GM12878 (cell line): ENCODE measurements around the gene JAKMIP1. TPM values are rescaled to one million over a fixed set of nuclear protein-coding genes. Genes with fewer than 3 reads are reported as not detected.

Source experiments
- ATAC-seq: fragments of 200-7000 bp; cut with Tn5 transposase; 3 replicates; pipeline ENCODE4 v1.9.1; 2020; ENCODE audit warnings: mild to moderate bottlenecking, moderate library complexity
- BruUV-seq: library from RNA; stranded (reverse); fragments of 400-500 nt; replicated peaks from 2 replicates; lab custom pipeline; 2021; lab: Mats Ljungman, UMichigan
- CTCF ChIA-PET: fragments of 300-600 bp; sonication (Branson Sonifier 250); formaldehyde crosslinking; extraction: SDS; loops from one replicate; lab custom pipeline; 2021; ENCODE audit warnings: inconsistent platforms; lab: Yijun Ruan, JAX
- POLR2A ChIA-PET: fragments of 350-600 bp; formaldehyde crosslinking; extraction: SDS; loops from one replicate; lab custom pipeline; 2021; ENCODE audit warnings: inconsistent platforms; lab: Charles Lee
- RAD21 ChIA-PET: fragments of 300-600 bp; sonication (Branson Sonifier 250); formaldehyde crosslinking; loops from one replicate; lab custom pipeline; 2023; ENCODE audit warnings: antibody characterized with exemption; ENCODE audit not compliant: unreplicated experiment; lab: Charles Lee
- SMC1A ChIA-PET: fragments of 300-600 bp; sonication (Branson Sonifier 250); formaldehyde crosslinking; loops from one replicate; lab custom pipeline; 2023; ENCODE audit not compliant: unreplicated experiment, uncharacterized antibody; lab: Charles Lee
- DNase-seq: peaks from one replicate; pipeline ENCODE4 v3.0.0-alpha.2; 2011; ENCODE audit warnings: low read depth, low spot score
- FAIRE-seq: peaks from 3 replicates; lab custom pipeline; 2011; peaks lifted over from hg19 to GRCh38; lab: Jason Lieb, UNC
- H2AFZ ChIP-seq: 2 replicates; pipeline ENCODE4 v1.6.0; 2011; ENCODE audit warnings: low read depth, low read length, control low read depth; ENCODE audit not compliant: control insufficient read depth
- H3K27ac ChIP-seq: 2 replicates; pipeline ENCODE4 v1.5.1; 2011; ENCODE audit warnings: control low read depth; ENCODE audit not compliant: control insufficient read depth, insufficient read depth
- H3K27me3 ChIP-seq, 2 experiments: replicated peaks in 1 of 2; 2 replicates each; pipeline versions ENCODE4 v1.6.0 to v1.6.1; 2011; ENCODE audit warnings: low read length in 1 of 2; ENCODE audit not compliant: control insufficient read depth in 2 of 2, insufficient read depth in 2 of 2
- H3K36me3 ChIP-seq, 2 experiments: 2 replicates each; pipeline ENCODE4 v1.5.1; 2011; ENCODE audit warnings: low read length in 1 of 2; ENCODE audit not compliant: control insufficient read depth in 2 of 2, insufficient read depth in 2 of 2
- H3K4me1 ChIP-seq: 2 replicates; pipeline ENCODE4 v1.6.1; 2011; ENCODE audit warnings: mild to moderate bottlenecking, low read length, moderate library complexity, mixed read lengths; ENCODE audit not compliant: control insufficient read depth, insufficient read depth
- H3K4me2 ChIP-seq: 2 replicates; pipeline ENCODE4 v1.6.0; 2011; ENCODE audit warnings: control low read depth; ENCODE audit not compliant: control insufficient read depth, insufficient read depth
- H3K4me3 ChIP-seq: fragments of 200-600 bp; sonication (generic); 2 replicates; pipeline ENCODE4 v1.5.1; 2016
- H3K79me2 ChIP-seq: 2 replicates; pipeline ENCODE4 v1.6.0; 2011; ENCODE audit warnings: low read length; ENCODE audit not compliant: control insufficient read depth, insufficient read depth
- H3K9ac ChIP-seq: 2 replicates; pipeline ENCODE4 v1.8.0; 2011; ENCODE audit warnings: low read length, control low read depth, mixed read lengths; ENCODE audit not compliant: control insufficient read depth, insufficient read depth
- H3K9me3 ChIP-seq: replicated peaks from 3 replicates; pipeline ENCODE4 v1.5.1; 2011; ENCODE audit warnings: mild to moderate bottlenecking, low read length; ENCODE audit not compliant: control insufficient read depth, insufficient read depth
- H4K20me1 ChIP-seq: 2 replicates; pipeline ENCODE4 v1.6.0; 2011; ENCODE audit not compliant: control insufficient read depth, insufficient read depth
- ATF7 ChIP-seq: fragments of 450-650 bp; IDR thresholded peaks from 2 replicates; pipeline ENCODE4 v1.6.1; 2016; ENCODE audit warnings: low read depth, mild to moderate bottlenecking
- DPF2 ChIP-seq: fragments of 450-650 bp; IDR thresholded peaks from 2 replicates; pipeline ENCODE4 v1.6.1; 2017; ENCODE audit warnings: mild to moderate bottlenecking
- ETV6 ChIP-seq, 2 experiments: fragments of 450-650 bp in 1 of 2; IDR thresholded peaks in 1 of 2; conservative IDR thresholded peaks in 1 of 2; 2 replicates each; pipeline ENCODE4 v1.6.1; 2014; ENCODE audit warnings: antibody characterized with exemption in 1 of 2, borderline replicate concordance in 1 of 2, low read depth in 1 of 2, mild to moderate bottlenecking in 1 of 2, moderate library complexity in 1 of 2
- EZH2 ChIP-seq: IDR thresholded peaks from 2 replicates; pipeline ENCODE4 v1.6.1; 2012; ENCODE audit warnings: low read depth, mild to moderate bottlenecking, control low read depth, inconsistent platforms, low read length, borderline replicate concordance; ENCODE audit not compliant: control insufficient read depth
- HSF1 ChIP-seq: fragments of 150-350 bp; IDR thresholded peaks from 2 replicates; pipeline ENCODE4 v1.6.1; 2014; ENCODE audit warnings: mild to moderate bottlenecking, low read depth, low read length
- JUNB ChIP-seq: IDR thresholded peaks from 2 replicates; pipeline ENCODE4 v1.6.1; 2016; ENCODE audit warnings: antibody characterized with exemption, mild to moderate bottlenecking
- PAX8 ChIP-seq: fragments of 450-650 bp; IDR thresholded peaks from 2 replicates; pipeline ENCODE4 v1.6.1; 2017; ENCODE audit warnings: mild to moderate bottlenecking, moderate library complexity
- PKNOX1 ChIP-seq: fragments of 450-650 bp; IDR thresholded peaks from 2 replicates; pipeline ENCODE4 v1.6.1; 2016; ENCODE audit warnings: mild to moderate bottlenecking
- POLR2AphosphoS5 ChIP-seq: IDR thresholded peaks from 2 replicates; pipeline ENCODE4 v1.6.1; 2011; ENCODE audit warnings: mild to moderate bottlenecking, low read length, inconsistent platforms
- SP1 ChIP-seq: IDR thresholded peaks from one replicate; pipeline ENCODE4 v1.6.1; 2011; ENCODE audit warnings: low read depth, low read length
- SRF ChIP-seq, 2 experiments: IDR thresholded peaks; 2 replicates each; pipeline ENCODE4 v1.6.1; 2011; ENCODE audit warnings: low read depth in 2 of 2, low read length in 2 of 2, mild to moderate bottlenecking in 1 of 2, moderate library complexity in 1 of 2
- WGBS: methylation state at CpG from one replicate; pipeline ENCODE4 v1.1.6; 2016; ENCODE audit warnings: low lambda C conversion rate; ENCODE audit not compliant: insufficient replicate concordance, insufficient coverage; ENCODE audit errors: missing lambda C conversion rate; 5-methylcytosine and 5-hydroxymethylcytosine counted together
- in situ Hi-C: fragments of 300-500 bp; cut with MboI; formaldehyde crosslinking; loops from 9 replicates; pipeline ENCODE4 v1.14.3; 2018; ENCODE audit warnings: mixed read lengths
- intact Hi-C: fragments of 100-400 bp; cut with micrococcal nuclease; formaldehyde crosslinking; loops from one replicate; pipeline ENCODE4 v1.14.2; 2022; ENCODE audit not compliant: unreplicated experiment
- polyA plus RNA-seq, 11 experiments: library from polyadenylated mRNA; depleted of rRNA in 4 of 11; unstranded in 6 of 11; stranded (reverse) in 5 of 11; fragments of >200 nt; fragmentation: Nextera tagmentation in 4 of 11; fragmentation: Illumina TruSeq in 1 of 11; extraction: Ambion mirVana in 4 of 11; extraction: Trizol in 1 of 11; gene quantifications; 1 replicate in 1 of 11; 2 replicates in 10 of 11; pipeline versions ENCODE4 v1.2.1 to v1.2.3, GENCODE V29; 2011 to 2016; ENCODE audit warnings: inconsistent platforms in 2 of 11, missing spikeins in 2 of 11, low read depth in 1 of 11
- total RNA-seq, 4 experiments: library from RNA; depleted of rRNA in 3 of 4; stranded (reverse); fragments of >200 nt in 3 of 4; fragmentation: Illumina TruSeq in 1 of 4; extraction: Trizol in 1 of 4; gene quantifications; 2 replicates each; pipeline versions ENCODE4 v1.2.1 to v1.2.3, GENCODE V29; 2013 to 2021

JAKMIP1 gene
- total and polyA plus RNA-seq, 10 of the 15 experiments (the other 5 are each of a cell fraction or from before 2014, with no cell fraction given) = 0.52 to 16.7 (median 12.3) TPM

- FAIRE-seq (no peak), DNase-seq (no peak), ATAC-seq (no peak)
- Histone ChIP-seq H3K4me3 (no peak overlapping the region), H4K20me1 (no peaks in the 10 kb centered on the region), H3K4me2 (no peak overlapping the region), H3K9ac (no peak overlapping the region), H3K9me3 (no peaks in the 10 kb centered on the region), H2AFZ (no peak overlapping the region), H3K79me2 (no peaks in the 10 kb centered on the region), H3K36me3 (no peaks in the 10 kb centered on the region), H3K4me1 (peaks cover 11% of the 10 kb centered on the region), H3K27ac (no peak overlapping the region), H3K27me3 (no peaks in the 10 kb centered on the region; a peak in 1 of 4 replicates)
- ChIA-PET POLR2A (no interaction called here), SMC1A (no interaction called here), RAD21 (no interaction called here), CTCF (no interaction called here)
- no TSS peak for BruUV-seq
- WGBS = 19% methylated on average over 9 of the region's 9 CpGs
- intact Hi-C loops = no loop called here
- in situ Hi-C loops = no loop called here
- no peak for TF ChIP-seq PAX8
- no peak for TF ChIP-seq JUNB
- no peak for TF ChIP-seq ETV6 (conservative IDR thresholded peaks at IDR 0.05 in 1 of 2, IDR thresholded peaks at IDR 0.05 in 1 of 2; ENCODE audit: borderline replicate concordance in 1 of 2, low read depth in 1 of 2)
- TF ChIP-seq POLR2AphosphoS5 = no peak
- TF ChIP-seq SRF (IDR thresholded peaks at IDR 0.05; ENCODE audit: low read depth in 2 of 2, low read length in 2 of 2) = no peak
- TF ChIP-seq ATF7 = no peak
- TF ChIP-seq SP1 = no peak
- no peak for TF ChIP-seq DPF2
- TF ChIP-seq HSF1 = no peak
- no peak for TF ChIP-seq PKNOX1
- no peak for TF ChIP-seq EZH2
Observed at GRCh38 chr4:6044276-6044675, 156.1 kb downstream of the JAKMIP1 start.
